K562 (cell line): Measurements from ENCODE around the gene AKAP6. TPM values are rescaled to one million over a fixed set of nuclear protein-coding genes. Genes with fewer than 3 reads are reported as not detected.

Experiments
- ATAC-seq: fragments of 200-7000 bp; cut with Tn5 transposase; 3 replicates; pipeline ENCODE4 v1.9.1; 2020; ENCODE audit warnings: moderate library complexity
- BruUV-seq: library from RNA; stranded (reverse); fragments of 400-500 nt; replicated peaks from 2 replicates; lab custom pipeline; 2021; lab: Mats Ljungman, UMichigan
- CTCF ChIA-PET: fragments of 300-600 bp; formaldehyde crosslinking; extraction: SDS; loops from one replicate; lab custom pipeline; 2021; ENCODE audit warnings: low intra/inter-chr PET ratio; lab: Yijun Ruan, JAX
- POLR2A ChIA-PET: fragments of 300-600, 350-650 bp; sonication (Branson Sonifier 250); formaldehyde crosslinking; extraction: SDS; loops from one replicate; lab custom pipeline; 2021; ENCODE audit warnings: antibody characterized with exemption, inconsistent platforms; lab: Yijun Ruan, JAX
- DNase-seq, 4 experiments: peaks; one replicate each; pipeline versions ENCODE4 v3.0.0 to v3.0.0-alpha.2; 2011 to 2018; ENCODE audit warnings: low spot score in 3 of 4, mixed read lengths in 3 of 4; ENCODE audit errors: extremely low read depth in 1 of 4
- FAIRE-seq: peaks from 2 replicates; lab custom pipeline; 2011; peaks lifted over from hg19 to GRCh38; lab: Jason Lieb, UNC
- H2AFZ ChIP-seq: 2 replicates; pipeline ENCODE4 v1.6.0; 2011; ENCODE audit warnings: low read depth, low read length, control low read depth, inconsistent platforms
- H3K27ac ChIP-seq: fragments of 200-600 bp; 3 replicates; pipeline ENCODE4 v1.8.0; 2011; ENCODE audit warnings: low read depth, mild to moderate bottlenecking, control low read depth, inconsistent platforms, low read length, moderate library complexity, mixed read lengths; ENCODE audit errors: extremely low read depth
- H3K27me3 ChIP-seq, 2 experiments: fragments of 300-600 bp in 1 of 2; 2 replicates in 1 of 2; 3 replicates in 1 of 2; pipeline versions ENCODE4 v1.6.0 to v1.8.0; 2011; ENCODE audit warnings: inconsistent platforms in 2 of 2, low read length in 2 of 2, mild to moderate bottlenecking in 1 of 2, mixed read lengths in 1 of 2, moderate library complexity in 1 of 2; ENCODE audit not compliant: control insufficient read depth in 2 of 2, insufficient read depth in 2 of 2
- H3K36me3 ChIP-seq: fragments of 300-600 bp; 3 replicates; pipeline ENCODE4 v1.8.0; 2011; ENCODE audit warnings: mild to moderate bottlenecking, low read length, inconsistent platforms; ENCODE audit not compliant: control insufficient read depth, insufficient read depth
- H3K4me1 ChIP-seq, 2 experiments: fragments of 200-600 bp in 1 of 2; replicated peaks in 1 of 2; 2 replicates in 1 of 2; 3 replicates in 1 of 2; pipeline versions ENCODE4 v1.5.1 to v1.8.0; 2011; ENCODE audit warnings: inconsistent platforms in 2 of 2, low read length in 2 of 2, mild to moderate bottlenecking in 1 of 2, mixed read lengths in 1 of 2, moderate library complexity in 1 of 2; ENCODE audit not compliant: control insufficient read depth in 2 of 2, insufficient read depth in 2 of 2
- H3K4me2 ChIP-seq: 2 replicates; pipeline ENCODE4 v1.6.1; 2011; ENCODE audit warnings: low read length, control low read depth, inconsistent platforms, mixed read lengths; ENCODE audit not compliant: insufficient read depth
- H3K4me3 ChIP-seq: fragments of 200-600 bp; sonication (generic), shearing (Covaris generic); 2 replicates; pipeline ENCODE4 v1.5.1; 2016; ENCODE audit warnings: control low read depth, inconsistent platforms
- H3K79me2 ChIP-seq: fragments of 200-600 bp; 3 replicates; pipeline ENCODE4 v1.8.0; 2011; ENCODE audit warnings: low read length, inconsistent platforms; ENCODE audit not compliant: control insufficient read depth, insufficient read depth
- H3K9ac ChIP-seq, 2 experiments: 2 replicates each; pipeline versions ENCODE4 v1.6.0 to v1.6.1; 2011; ENCODE audit warnings: low read depth in 2 of 2, low read length in 2 of 2, control low read depth in 1 of 2, inconsistent platforms in 1 of 2, mild to moderate bottlenecking in 1 of 2, mixed read lengths in 1 of 2; ENCODE audit not compliant: insufficient read depth in 1 of 2
- H3K9me1 ChIP-seq: one replicate; pipeline ENCODE4 v1.6.0; 2011; ENCODE audit warnings: inconsistent platforms, mild to moderate bottlenecking, low read length, moderate library complexity; ENCODE audit not compliant: control insufficient read depth, insufficient read depth
- H3K9me3 ChIP-seq: replicated peaks from 2 replicates; pipeline ENCODE4 v1.5.1; 2011; ENCODE audit warnings: low read depth, low read length, inconsistent platforms; ENCODE audit not compliant: control insufficient read depth, insufficient read depth
- H4K20me1 ChIP-seq: replicated peaks from 2 replicates; pipeline ENCODE4 v1.6.1; 2011; ENCODE audit warnings: low read length, inconsistent platforms, mixed read lengths; ENCODE audit not compliant: control insufficient read depth, insufficient read depth
- CBFA2T3 ChIP-seq: fragments of 450-650 bp; IDR thresholded peaks from 2 replicates; pipeline ENCODE4 v1.6.1; 2017
- FOXK2 ChIP-seq, 2 experiments: fragments of 450-650 bp; IDR thresholded peaks in 1 of 2; conservative IDR thresholded peaks in 1 of 2; 2 replicates each; pipeline ENCODE4 v1.6.1; 2016; ENCODE audit warnings: low read depth in 2 of 2, mild to moderate bottlenecking in 1 of 2
- IRF9 ChIP-seq: fragments of 450-650 bp; IDR thresholded peaks from 2 replicates; pipeline ENCODE4 v1.6.1; 2016; ENCODE audit warnings: missing biosample characterization, missing genetic modification characterization
- NFRKB ChIP-seq: fragments of 450-650 bp; IDR thresholded peaks from 2 replicates; pipeline ENCODE4 v1.6.1; 2016; ENCODE audit warnings: low read depth
- PHB ChIP-seq: fragments of 250-450 bp; sonication (Bioruptor Pico); IDR thresholded peaks from 2 replicates; pipeline ENCODE4 v1.5.0; 2021
- TBL1XR1 ChIP-seq, 2 experiments: IDR thresholded peaks; 2 replicates each; pipeline ENCODE4 v1.6.1; 2012; ENCODE audit warnings: improper control_type of control experiment in 2 of 2, low read length in 2 of 2, mild to moderate bottlenecking in 1 of 2
- TSHZ1 ChIP-seq: fragments of 250-450 bp; sonication (Bioruptor Pico); IDR thresholded peaks from 2 replicates; pipeline ENCODE4 v1.4.0; 2020; ENCODE audit warnings: mild to moderate bottlenecking, moderate library complexity
- ZNF699 ChIP-seq: fragments of 250-450 bp; sonication (Bioruptor Pico); IDR thresholded peaks from 2 replicates; pipeline ENCODE4 v1.8.0; 2021; ENCODE audit warnings: mild to moderate bottlenecking, moderate library complexity; ENCODE audit not compliant: insufficient replicate concordance
- ZNF740 ChIP-seq, 3 experiments: fragments of 200-800 bp in 1 of 3; sonication (Bioruptor generic) in 1 of 3; sonication (generic) in 1 of 3; formaldehyde crosslinking in 1 of 3; IDR thresholded peaks; 2 replicates each; pipeline versions ENCODE4 v1.6.1 to v1.8.0; 2016 to 2022; ENCODE audit warnings: mild to moderate bottlenecking in 2 of 3, missing compliant biosample characterization in 2 of 3, missing genetic modification characterization in 2 of 3, missing genetic modification reagents in 1 of 3
- ZNF77 ChIP-seq: fragments of 250-450 bp; sonication (Bioruptor Pico); IDR thresholded peaks from 2 replicates; pipeline ENCODE4 v1.5.0; 2020
- WGBS: fragments of 100-300 bp; shearing (Covaris generic); methylation state at CpG from one replicate; pipeline ENCODE4 v1.1.6; 2016; ENCODE audit warnings: low coverage, mixed read lengths; ENCODE audit not compliant: insufficient coverage; ENCODE audit errors: missing lambda C conversion rate; 5-methylcytosine and 5-hydroxymethylcytosine counted together
- in situ Hi-C: fragments of 300-500 bp; cut with MboI; formaldehyde crosslinking; loops from 4 replicates; pipeline ENCODE4 v1.15.0; 2018; ENCODE audit warnings: inconsistent platforms, mixed read lengths
- intact Hi-C: fragments of 100-400 bp; cut with micrococcal nuclease; formaldehyde crosslinking; loops from 2 replicates; pipeline ENCODE4 v1.14.2; 2022
- polyA plus RNA-seq, 8 experiments: library from polyadenylated mRNA; depleted of rRNA in 4 of 8; stranded (reverse) in 5 of 8; unstranded in 3 of 8; fragments of >200 nt; fragmentation: Nextera tagmentation in 2 of 8; fragmentation: Illumina TruSeq in 1 of 8; extraction: Ambion mirVana in 2 of 8; extraction: Trizol in 1 of 8; gene quantifications; 2 replicates each; pipeline versions ENCODE4 v1.2.1 to v1.2.3, GENCODE V29; 2011 to 2014; ENCODE audit warnings: inconsistent platforms in 1 of 8, missing spikeins in 1 of 8
- total RNA-seq, 7 experiments: library from RNA; depleted of rRNA in 6 of 7; stranded (reverse); fragments of >200 nt in 6 of 7; fragmentation: Illumina TruSeq in 2 of 7; extraction: Trizol in 2 of 7; gene quantifications; 2 replicates each; pipeline versions ENCODE4 v1.2.1 to v1.2.3, GENCODE V29; 2011 to 2021; ENCODE audit warnings: low replicate concordance in 1 of 7

Gene AKAP6
- total and polyA plus RNA-seq, 9 of the 15 experiments (the other 6 are each of a cell fraction or from before 2014, with no cell fraction given), result 0.03 to 1.7 (median 0.48) TPM

- H3K4me1 ChIP-seq, result no peaks in the 10 kb centered on the region
- ChIA-PET POLR2A (no interaction called here), CTCF (no interaction called here)
- DNase-seq (no peak), ATAC-seq (no peak), FAIRE-seq (no peak)
- H3K4me2 ChIP-seq, result no peak overlapping the region
- H3K9me3 ChIP-seq, result no peaks in the 10 kb centered on the region
- TF ChIP-seq FOXK2 (conservative IDR thresholded peaks at IDR 0.05 in 1 of 2, IDR thresholded peaks at IDR 0.05 in 1 of 2; ENCODE audit: low read depth in 2 of 2) (no peak), ZNF77 (no peak), CBFA2T3 (no peak)
- in situ Hi-C loops (no loop called here), intact Hi-C loops (no loop called here)
- H3K79me2 ChIP-seq, result no peaks in the 10 kb centered on the region
- no TSS peak for BruUV-seq
- no peaks in the 10 kb centered on the region for H3K27me3 ChIP-seq
- H3K27ac ChIP-seq, result no peak overlapping the region
- no peaks in the 10 kb centered on the region for H4K20me1 ChIP-seq
- no peak overlapping the region for H3K9ac ChIP-seq
- H3K9me1 ChIP-seq, result no peaks in the 10 kb centered on the region
- H2AFZ ChIP-seq, result no peak overlapping the region
- 0% methylated on average over 7 of the region's 7 CpGs for WGBS
- no peaks in the 10 kb centered on the region for H3K36me3 ChIP-seq
- no peak overlapping the region for H3K4me3 ChIP-seq
These were observed 493.0 kb downstream of the AKAP6 start for GRCh38 chr14:32821964-32822653.

GRCh38 chr14:32823706-32824105, 494.6 kb downstream of the AKAP6 start:
- FAIRE-seq (no peak), DNase-seq (no peak), ATAC-seq (no peak)
- in situ Hi-C loops, result no loop called here
- intact Hi-C loops, result no loop called here
- WGBS, result 7% methylated on average over 4 of the region's 5 CpGs
- Histone ChIP-seq H2AFZ (no peak overlapping the region), H3K27ac (no peak overlapping the region), H3K4me1 (no peaks in the 10 kb centered on the region), H3K36me3 (no peaks in the 10 kb centered on the region), H3K4me3 (no peak overlapping the region), H3K9ac (no peak overlapping the region), H3K4me2 (no peak overlapping the region), H3K79me2 (no peaks in the 10 kb centered on the region), H3K9me3 (no peaks in the 10 kb centered on the region), H3K9me1 (no peaks in the 10 kb centered on the region), H4K20me1 (no peaks in the 10 kb centered on the region), H3K27me3 (no peaks in the 10 kb centered on the region)
- ChIA-PET POLR2A (no interaction called here), CTCF (no interaction called here)
- BruUV-seq, result no TSS peak
- TF ChIP-seq IRF9 (no peak), ZNF740 (CRISPR knock-in tag; IDR thresholded peaks at IDR 0.05) (no peak), ZNF740 (tag; IDR thresholded peaks at IDR 0.05) (no peak), ZNF699 (CRISPR knock-in tag) (no peak), TSHZ1 (CRISPR knock-in tag) (no peak), TBL1XR1 (IDR thresholded peaks at IDR 0.05; ENCODE audit: low read length in 2 of 2) (no peak), PHB (no peak), NFRKB (no peak)
